BLaER1 (cell line): ENCODE measurements around the gene PRDM1.

Experiments used
- H3K27ac ChIP-seq: shearing (Covaris generic); formaldehyde crosslinking; 2 replicates; pipeline ENCODE4 v1.8.1; 2022
- H3K27me3 ChIP-seq: shearing (Covaris generic); formaldehyde crosslinking; 2 replicates; pipeline ENCODE4 v1.8.1; 2022
- H3K36me3 ChIP-seq: shearing (Covaris generic); formaldehyde crosslinking; 2 replicates; pipeline ENCODE4 v1.8.1; 2022
- H3K4me1 ChIP-seq: shearing (Covaris generic); formaldehyde crosslinking; 2 replicates; pipeline ENCODE4 v1.8.1; 2022
- H3K4me2 ChIP-seq: shearing (Covaris generic); formaldehyde crosslinking; 2 replicates; pipeline ENCODE4 v1.8.1; 2022
- H3K4me3 ChIP-seq: shearing (Covaris generic); formaldehyde crosslinking; 2 replicates; pipeline ENCODE4 v1.8.1; 2022
- H3K9ac ChIP-seq: shearing (Covaris generic); formaldehyde crosslinking; 2 replicates; pipeline ENCODE4 v1.8.1; 2022
- H3K9me3 ChIP-seq: shearing (Covaris generic); formaldehyde crosslinking; 2 replicates; pipeline ENCODE4 v1.8.1; 2022
- H4K20me1 ChIP-seq: shearing (Covaris generic); formaldehyde crosslinking; 2 replicates; pipeline ENCODE4 v1.8.1; 2022
- Cebpa-rat ChIP-seq: shearing (Covaris generic); IDR thresholded peaks from 2 replicates; pipeline ENCODE4 v1.8.1; 2022

Gene PRDM1

DNA sequence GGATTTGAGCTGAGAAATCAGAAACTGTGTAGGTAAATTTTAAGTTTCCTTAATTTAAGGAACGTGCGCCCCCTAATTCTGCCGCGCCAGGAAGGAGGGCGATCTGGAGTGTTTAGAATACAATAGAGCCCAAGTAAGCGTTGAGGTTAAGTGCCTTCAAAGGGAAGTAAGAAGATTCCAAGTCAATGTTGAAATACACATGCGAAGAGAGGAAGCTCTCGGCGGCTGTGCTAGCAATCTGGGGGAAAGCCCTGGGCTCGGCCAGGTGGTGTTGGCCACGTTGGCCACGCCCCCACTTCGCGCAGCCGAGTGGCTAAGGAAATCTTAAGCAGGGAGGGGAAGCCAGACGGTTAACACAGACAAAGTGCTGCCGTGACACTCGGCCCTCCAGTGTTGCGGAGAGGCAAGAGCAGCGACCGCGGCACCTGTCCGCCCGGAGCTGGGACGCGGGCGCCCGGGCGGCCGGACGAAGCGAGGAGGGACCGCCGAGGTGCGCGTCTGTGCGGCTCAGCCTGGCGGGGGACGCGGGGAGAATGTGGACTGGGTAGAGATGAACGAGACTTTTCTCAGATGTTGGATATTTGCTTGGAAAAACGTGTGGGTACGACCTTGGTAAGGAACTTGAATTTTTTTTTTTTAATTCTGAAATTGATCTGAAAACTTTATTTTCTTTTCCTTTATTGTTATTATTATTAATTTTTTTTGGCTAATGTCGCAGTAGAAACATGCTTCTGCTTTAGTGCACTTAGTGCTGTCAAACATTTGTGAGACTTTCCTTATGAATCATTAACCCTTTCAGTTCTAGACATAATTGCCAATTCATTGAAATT is at the start of gene PRDM1:
Gene PRDM1 (plus strand): TSS at position 353 of the 830 bp plus-strand sequence. CDS start 218 bp downstream, at position 571.
- H4K20me1 ChIP-seq: no peaks in the 10 kb centered on the region
- 0 out of 2 replicates have a peak within 1 kb of the TSS, but pooled peaks have one; percentile 32 for H3K27ac ChIP-seq
- H3K9ac ChIP-seq: peak within 1 kb of the TSS; percentile 56
- TF ChIP-seq Cebpa-rat: no peak
- H3K9me3 ChIP-seq: no peaks in the 10 kb centered on the region
- H3K36me3 ChIP-seq: no peaks in the 10 kb centered on the region
- H3K4me1 ChIP-seq: peaks cover 61% of the 10 kb centered on the region
- H3K4me2 ChIP-seq: peak within 1 kb of the TSS; percentile 88
- H3K27me3 ChIP-seq: peaks cover 15% of the 10 kb centered on the region
- peak within 1 kb of the TSS; percentile 66 for H3K4me3 ChIP-seq

DNA sequence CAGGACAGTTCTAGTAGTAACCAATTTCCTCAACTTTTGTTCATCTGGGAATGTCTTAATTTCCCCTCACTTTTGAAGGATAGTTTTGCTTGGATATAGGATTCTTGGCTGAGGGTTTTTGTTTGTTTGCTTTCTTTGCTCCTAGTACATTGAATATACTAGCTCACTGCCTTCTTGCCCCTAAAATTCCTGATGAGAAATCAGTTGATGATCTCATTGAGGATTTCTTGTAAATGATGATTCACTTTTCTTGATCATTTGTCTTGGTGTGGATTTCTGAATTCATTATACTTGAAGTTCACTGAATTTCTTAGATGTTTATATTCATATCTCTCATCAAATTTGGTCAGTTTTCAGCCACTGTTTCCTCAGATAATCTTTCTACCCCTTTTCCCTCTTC is 49.1 kb upstream of the PRDM1 start:
- no peak overlapping the region for H3K4me2 ChIP-seq
- no peak for TF ChIP-seq Cebpa-rat
- no peak overlapping the region for H3K27ac ChIP-seq
- no peaks in the 10 kb centered on the region for H4K20me1 ChIP-seq
- H3K9me3 ChIP-seq: peaks cover 28% of the 10 kb centered on the region
- no peak overlapping the region for H3K4me3 ChIP-seq
- peaks cover 15% of the 10 kb centered on the region for H3K4me1 ChIP-seq
- no peaks in the 10 kb centered on the region for H3K36me3 ChIP-seq
- H3K9ac ChIP-seq: no peak overlapping the region
- H3K27me3 ChIP-seq: no peaks in the 10 kb centered on the region

DNA sequence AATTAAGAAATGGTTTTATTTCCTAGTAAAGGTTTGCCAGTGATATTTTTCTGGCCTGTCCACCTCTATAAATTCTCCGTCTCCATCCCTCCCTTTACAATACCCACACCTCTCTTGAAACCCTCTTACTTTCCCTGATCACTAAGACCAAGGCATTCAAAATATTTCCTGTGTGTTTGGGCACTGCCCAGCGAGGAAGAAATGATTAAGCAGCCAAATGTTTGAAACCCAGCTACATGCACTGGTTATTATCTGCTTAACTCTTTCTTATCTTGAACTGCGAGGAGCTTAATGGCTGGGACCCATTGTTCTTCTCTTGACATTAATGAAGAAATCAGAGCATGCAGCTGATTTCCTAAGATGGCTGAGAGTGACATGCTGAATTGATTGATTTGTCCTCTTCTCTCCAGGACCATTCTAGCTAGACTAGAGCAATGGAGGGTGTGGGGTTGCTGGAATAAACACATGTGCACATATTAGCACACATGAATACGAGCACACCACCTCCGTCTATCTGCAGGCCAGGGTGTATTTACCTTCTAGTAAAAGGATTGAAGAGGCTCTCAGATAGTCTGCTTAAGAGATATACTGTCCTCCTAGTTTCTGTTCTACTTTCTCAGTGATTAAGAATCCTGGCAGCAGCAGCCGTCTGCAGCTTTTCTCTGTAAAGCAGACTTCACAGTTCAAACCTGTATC is 46.1 kb upstream of the PRDM1 start:
- no peak overlapping the region for H3K27ac ChIP-seq
- H3K4me1 ChIP-seq: peaks cover 15% of the 10 kb centered on the region
- H3K27me3 ChIP-seq: no peaks in the 10 kb centered on the region
- no peaks in the 10 kb centered on the region for H4K20me1 ChIP-seq
- peaks cover 28% of the 10 kb centered on the region for H3K9me3 ChIP-seq
- H3K4me2 ChIP-seq: 0 out of 2 replicates have a peak overlapping the region, but pooled peaks have one; percentile 1
- H3K9ac ChIP-seq: no peak overlapping the region
- no peaks in the 10 kb centered on the region for H3K36me3 ChIP-seq
- TF ChIP-seq Cebpa-rat: no peak
- H3K4me3 ChIP-seq: no peak overlapping the region

- Histone ChIP-seq H4K20me1 (no peaks in the 10 kb centered on the region), H3K36me3 (no peaks in the 10 kb centered on the region), H3K4me2 (no peak overlapping the region), H3K27me3 (no peaks in the 10 kb centered on the region), H3K4me1 (peaks cover 9% of the 10 kb centered on the region), H3K9me3 (no peaks in the 10 kb centered on the region), H3K9ac (no peak overlapping the region), H3K27ac (no peak overlapping the region), H3K4me3 (no peak overlapping the region)
- TF ChIP-seq Cebpa-rat: no peak
Observed at GRCh38 chr6:106044151-106044550, 42.0 kb upstream of the PRDM1 start.

GRCh38 chr6:106045077-106045476 is 41.1 kb upstream of the PRDM1 start:
- Histone ChIP-seq H4K20me1 (no peaks in the 10 kb centered on the region), H3K4me1 (peaks cover under 1% of the 10 kb centered on the region; the same call in 1 of the 2 replicates), H3K36me3 (no peaks in the 10 kb centered on the region), H3K9ac (no peak overlapping the region), H3K4me3 (no peak overlapping the region), H3K9me3 (no peaks in the 10 kb centered on the region), H3K27ac (no peak overlapping the region), H3K27me3 (no peaks in the 10 kb centered on the region), H3K4me2 (no peak overlapping the region)
- no peak for TF ChIP-seq Cebpa-rat

DNA sequence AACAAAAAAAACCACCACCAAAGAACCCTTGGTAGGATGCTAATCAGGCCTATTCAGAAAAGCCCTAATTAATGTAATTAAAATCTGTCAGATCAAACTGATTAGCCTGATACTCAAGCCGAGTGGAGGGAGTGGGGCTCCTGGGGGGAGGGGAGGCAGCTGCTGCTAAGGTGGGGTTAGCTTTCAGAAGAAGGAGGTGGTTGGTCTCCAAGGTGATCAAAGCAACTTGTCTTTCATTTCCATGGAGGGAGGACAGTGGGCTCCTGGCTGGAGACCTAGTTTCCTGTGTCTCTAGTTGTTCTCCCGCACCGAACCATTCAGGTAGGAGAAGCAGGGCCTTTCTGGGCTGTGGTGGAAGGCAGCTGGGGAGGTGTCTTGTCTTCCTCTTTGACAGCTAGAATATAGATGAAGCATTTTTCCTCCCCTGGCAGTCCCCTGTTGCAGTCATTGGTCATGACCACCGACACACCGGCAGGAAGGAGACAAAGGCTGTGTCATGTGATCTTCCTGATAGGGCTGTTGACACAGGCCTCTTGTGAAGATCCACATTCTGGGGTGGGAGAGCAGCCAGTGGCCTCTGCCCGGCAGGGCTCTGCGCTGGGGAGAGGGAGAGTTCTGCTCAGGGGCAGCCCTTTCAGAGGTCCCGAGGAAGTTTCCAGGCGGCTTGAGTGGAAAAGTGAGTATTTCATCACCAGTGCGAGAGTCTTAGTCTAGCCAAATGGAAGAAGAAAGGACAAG is 39.9 kb upstream of the PRDM1 start:
- H3K36me3 ChIP-seq: no peaks in the 10 kb centered on the region
- no peak overlapping the region for H3K9ac ChIP-seq
- no peak for TF ChIP-seq Cebpa-rat
- H3K4me2 ChIP-seq: no peak overlapping the region
- no peaks in the 10 kb centered on the region for H3K9me3 ChIP-seq
- H4K20me1 ChIP-seq: no peaks in the 10 kb centered on the region
- H3K27ac ChIP-seq: no peak overlapping the region
- no peaks in the 10 kb centered on the region for H3K4me1 ChIP-seq
- H3K27me3 ChIP-seq: no peaks in the 10 kb centered on the region
- no peak overlapping the region for H3K4me3 ChIP-seq

DNA sequence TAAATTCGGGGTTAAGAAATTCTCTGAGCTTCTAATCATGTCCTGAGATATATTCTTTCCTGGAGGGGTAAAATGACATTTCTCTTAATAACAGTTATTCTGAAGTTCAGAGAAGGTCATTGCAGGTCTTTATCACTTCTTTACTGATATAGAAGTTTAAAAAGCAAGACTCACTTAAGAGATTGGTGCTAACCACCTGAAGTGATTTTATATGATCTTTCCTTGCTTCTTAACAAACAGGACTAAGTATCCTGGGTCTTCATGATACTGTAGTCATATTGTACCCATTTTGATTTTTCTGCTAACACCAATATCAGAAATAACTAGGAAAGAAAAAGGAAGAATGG is 39.3 kb upstream of the PRDM1 start:
- H3K9ac ChIP-seq: no peak overlapping the region
- no peak for TF ChIP-seq Cebpa-rat
- no peaks in the 10 kb centered on the region for H3K9me3 ChIP-seq
- H3K4me2 ChIP-seq: no peak overlapping the region
- H3K27ac ChIP-seq: no peak overlapping the region
- H3K4me3 ChIP-seq: no peak overlapping the region
- H3K4me1 ChIP-seq: no peaks in the 10 kb centered on the region
- H4K20me1 ChIP-seq: no peaks in the 10 kb centered on the region
- no peaks in the 10 kb centered on the region for H3K36me3 ChIP-seq
- H3K27me3 ChIP-seq: no peaks in the 10 kb centered on the region

DNA sequence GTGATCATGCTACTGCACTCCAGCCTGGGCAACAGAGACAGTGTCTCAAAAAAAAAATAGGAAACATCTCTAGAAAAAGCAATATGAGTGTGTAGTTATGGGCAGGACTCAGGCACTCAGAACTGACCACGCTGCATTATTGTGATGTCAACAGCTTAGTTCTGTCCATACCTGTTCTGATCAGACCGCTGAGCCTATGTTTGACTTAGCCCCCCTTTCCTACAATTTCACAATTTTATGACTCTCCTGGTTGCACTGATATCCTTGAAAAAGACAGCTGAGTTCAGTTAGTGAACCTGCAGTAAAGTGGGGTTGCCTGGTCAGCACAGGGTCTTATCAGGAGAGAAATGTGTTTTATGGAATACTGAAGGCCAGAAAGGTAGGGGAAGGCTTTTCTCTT is 37.8 kb upstream of the PRDM1 start:
- H3K9ac ChIP-seq: no peak overlapping the region
- H3K27me3 ChIP-seq: no peaks in the 10 kb centered on the region
- H3K4me1 ChIP-seq: no peaks in the 10 kb centered on the region
- no peak overlapping the region for H3K4me3 ChIP-seq
- H3K9me3 ChIP-seq: no peaks in the 10 kb centered on the region
- H3K36me3 ChIP-seq: no peaks in the 10 kb centered on the region
- TF ChIP-seq Cebpa-rat: no peak
- H3K4me2 ChIP-seq: no peak overlapping the region
- no peak overlapping the region for H3K27ac ChIP-seq
- H4K20me1 ChIP-seq: no peaks in the 10 kb centered on the region

DNA sequence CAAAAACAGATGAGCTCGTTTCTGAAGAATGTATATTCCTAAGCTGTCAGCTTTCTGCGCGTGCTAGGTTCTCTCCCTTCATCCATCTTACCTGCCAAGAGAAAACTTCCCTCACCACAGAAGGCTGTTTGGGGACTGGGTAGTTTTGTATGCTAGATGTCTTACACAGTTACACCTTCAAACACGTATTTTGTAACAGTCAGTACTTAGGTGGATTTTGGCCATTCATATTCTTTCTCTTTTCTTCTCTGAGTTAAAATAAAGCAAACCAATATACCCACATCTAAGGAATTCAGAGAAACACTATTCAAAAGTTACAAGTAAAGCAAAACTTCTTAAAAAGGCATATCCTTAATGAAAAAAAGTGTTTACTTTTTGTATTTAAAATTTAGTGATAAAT is 35.6 kb upstream of the PRDM1 start:
- Histone ChIP-seq H3K4me3 (no peak overlapping the region), H3K36me3 (no peaks in the 10 kb centered on the region), H3K4me1 (no peaks in the 10 kb centered on the region), H3K27me3 (no peaks in the 10 kb centered on the region), H3K27ac (no peak overlapping the region), H3K9me3 (no peaks in the 10 kb centered on the region), H3K9ac (no peak overlapping the region), H3K4me2 (no peak overlapping the region), H4K20me1 (no peaks in the 10 kb centered on the region)
- no peak for TF ChIP-seq Cebpa-rat

- H3K36me3 ChIP-seq: no peaks in the 10 kb centered on the region
- no peak overlapping the region for H3K4me2 ChIP-seq
- H3K9ac ChIP-seq: no peak overlapping the region
- no peaks in the 10 kb centered on the region for H3K27me3 ChIP-seq
- H3K9me3 ChIP-seq: no peaks in the 10 kb centered on the region
- no peak overlapping the region for H3K27ac ChIP-seq
- no peaks in the 10 kb centered on the region for H4K20me1 ChIP-seq
- TF ChIP-seq Cebpa-rat: no peak
- peaks cover 3% of the 10 kb centered on the region for H3K4me1 ChIP-seq
- H3K4me3 ChIP-seq: no peak overlapping the region
Observed at GRCh38 chr6:106051226-106051625, 34.9 kb upstream of the PRDM1 start.
